ENCODE measurements around the gene PRKCE.

The PRKCE gene

GRCh38 chr2:45833301-45833967, 182.0 kb downstream of the PRKCE start:
- peaks cover 23% of the 10 kb centered on the region for H3K9me3 Mint-ChIP-seq
- DNase-seq (ENCODE audit: low spot score): no peak
- no peak overlapping the region for H3K4me3 Mint-ChIP-seq
- no peaks in the 10 kb centered on the region for H3K27me3 Mint-ChIP-seq (ENCODE audit: low read depth)
- peaks cover 13% of the 10 kb centered on the region for H3K36me3 Mint-ChIP-seq (ENCODE audit: low read depth)
- no peak overlapping the region for H3K27ac Mint-ChIP-seq
- peaks cover 15% of the 10 kb centered on the region for H3K4me1 Mint-ChIP-seq (ENCODE audit: low read depth)

GRCh38 chr2:45833968-45834344, 182.5 kb downstream of the PRKCE start:
- Mint-ChIP-seq H3K9me3 (peaks cover 23% of the 10 kb centered on the region), H3K27ac (no peak overlapping the region), H3K27me3 (ENCODE audit: low read depth) (no peaks in the 10 kb centered on the region), H3K36me3 (ENCODE audit: low read depth) (peaks cover 13% of the 10 kb centered on the region), H3K4me1 (ENCODE audit: low read depth) (peaks cover 19% of the 10 kb centered on the region), H3K4me3 (no peak overlapping the region)
- DNase-seq (ENCODE audit: low spot score): no peak

GRCh38 chr2:45834372-45834771, 182.9 kb downstream of the PRKCE start:
- Mint-ChIP-seq H3K4me1 (ENCODE audit: low read depth) (peaks cover 22% of the 10 kb centered on the region), H3K36me3 (ENCODE audit: low read depth) (peaks cover 11% of the 10 kb centered on the region), H3K27me3 (ENCODE audit: low read depth) (no peaks in the 10 kb centered on the region), H3K9me3 (peaks cover 19% of the 10 kb centered on the region), H3K4me3 (no peak overlapping the region), H3K27ac (no peak overlapping the region)
- DNase-seq (ENCODE audit: low spot score): no peak

GRCh38 chr2:45834858-45835257, 183.4 kb downstream of the PRKCE start:
- no peak overlapping the region for H3K27ac Mint-ChIP-seq
- H3K9me3 Mint-ChIP-seq: peaks cover 17% of the 10 kb centered on the region
- H3K4me3 Mint-ChIP-seq: no peak overlapping the region
- H3K27me3 Mint-ChIP-seq (ENCODE audit: low read depth): no peaks in the 10 kb centered on the region
- no peak for DNase-seq (ENCODE audit: low spot score)
- H3K36me3 Mint-ChIP-seq (ENCODE audit: low read depth): peaks cover 11% of the 10 kb centered on the region
- H3K4me1 Mint-ChIP-seq (ENCODE audit: low read depth): peaks cover 23% of the 10 kb centered on the region

- Mint-ChIP-seq H3K27me3 (ENCODE audit: low read depth) (no peaks in the 10 kb centered on the region), H3K4me3 (no peak overlapping the region), H3K27ac (no peak overlapping the region), H3K4me1 (ENCODE audit: low read depth) (peaks cover 32% of the 10 kb centered on the region), H3K9me3 (peaks cover 3% of the 10 kb centered on the region), H3K36me3 (ENCODE audit: low read depth) (peaks cover 2% of the 10 kb centered on the region)
- no peak for DNase-seq (ENCODE audit: low spot score)
These were observed 184.8 kb downstream of the PRKCE start for GRCh38 chr2:45836316-45836715.

- DNase-seq (ENCODE audit: low spot score): no peak
- Mint-ChIP-seq H3K27ac (no peak overlapping the region), H3K27me3 (ENCODE audit: low read depth) (no peaks in the 10 kb centered on the region), H3K4me3 (no peak overlapping the region), H3K4me1 (ENCODE audit: low read depth) (peaks cover 36% of the 10 kb centered on the region), H3K36me3 (ENCODE audit: low read depth) (no peaks in the 10 kb centered on the region), H3K9me3 (no peaks in the 10 kb centered on the region)
These were observed 185.3 kb downstream of the PRKCE start for GRCh38 chr2:45836740-45837139.

- no peak for DNase-seq (ENCODE audit: low spot score)
- Mint-ChIP-seq H3K9me3 (no peaks in the 10 kb centered on the region), H3K4me1 (ENCODE audit: low read depth) (peaks cover 46% of the 10 kb centered on the region), H3K4me3 (no peak overlapping the region), H3K27ac (no peak overlapping the region), H3K36me3 (ENCODE audit: low read depth) (no peaks in the 10 kb centered on the region), H3K27me3 (ENCODE audit: low read depth) (no peaks in the 10 kb centered on the region)
These were observed 186.4 kb downstream of the PRKCE start for GRCh38 chr2:45837812-45838341.

- Mint-ChIP-seq H3K4me3 (no peak overlapping the region), H3K27me3 (ENCODE audit: low read depth) (no peaks in the 10 kb centered on the region), H3K4me1 (ENCODE audit: low read depth) (peaks cover 56% of the 10 kb centered on the region), H3K9me3 (no peaks in the 10 kb centered on the region), H3K36me3 (ENCODE audit: low read depth) (no peaks in the 10 kb centered on the region), H3K27ac (no peak overlapping the region)
- DNase-seq (ENCODE audit: low spot score): no peak
These were observed 188.2 kb downstream of the PRKCE start for GRCh38 chr2:45839508-45840251.

GRCh38 chr2:45840481-45840880, 189.0 kb downstream of the PRKCE start:
- no peaks in the 10 kb centered on the region for H3K9me3 Mint-ChIP-seq
- H3K36me3 Mint-ChIP-seq (ENCODE audit: low read depth): peaks cover 2% of the 10 kb centered on the region
- H3K27ac Mint-ChIP-seq: no peak overlapping the region
- H3K27me3 Mint-ChIP-seq (ENCODE audit: low read depth): no peaks in the 10 kb centered on the region
- H3K4me3 Mint-ChIP-seq: no peak overlapping the region
- peaks cover 58% of the 10 kb centered on the region for H3K4me1 Mint-ChIP-seq (ENCODE audit: low read depth)
- DNase-seq (ENCODE audit: low spot score): no peak

GRCh38 chr2:45841752-45842407, 190.4 kb downstream of the PRKCE start:
- H3K36me3 Mint-ChIP-seq (ENCODE audit: low read depth): peaks cover 2% of the 10 kb centered on the region
- peak overlapping the region; percentile 58 for H3K27ac Mint-ChIP-seq
- no peak for DNase-seq (ENCODE audit: low spot score)
- H3K4me3 Mint-ChIP-seq: peak overlapping the region; percentile 5
- H3K4me1 Mint-ChIP-seq (ENCODE audit: low read depth): peaks cover 57% of the 10 kb centered on the region
- no peaks in the 10 kb centered on the region for H3K27me3 Mint-ChIP-seq (ENCODE audit: low read depth)
- no peaks in the 10 kb centered on the region for H3K9me3 Mint-ChIP-seq

GRCh38 chr2:45843136-45843535, 191.7 kb downstream of the PRKCE start:
- no peak for DNase-seq (ENCODE audit: low spot score)
- Mint-ChIP-seq H3K4me1 (ENCODE audit: low read depth) (peaks cover 56% of the 10 kb centered on the region), H3K36me3 (ENCODE audit: low read depth) (peaks cover 5% of the 10 kb centered on the region), H3K4me3 (peak overlapping the region; percentile 59), H3K27me3 (ENCODE audit: low read depth) (no peaks in the 10 kb centered on the region), H3K27ac (peak overlapping the region; percentile 84), H3K9me3 (no peaks in the 10 kb centered on the region)

GRCh38 chr2:45844796-45845457, 193.5 kb downstream of the PRKCE start:
- Mint-ChIP-seq H3K4me1 (ENCODE audit: low read depth) (peaks cover 59% of the 10 kb centered on the region), H3K4me3 (peak overlapping the region; percentile 65)

GRCh38 chr2:45845566-45845965, 194.1 kb downstream of the PRKCE start:
- H3K4me1 Mint-ChIP-seq (ENCODE audit: low read depth): peaks cover 62% of the 10 kb centered on the region
- H3K9me3 Mint-ChIP-seq: peaks cover 15% of the 10 kb centered on the region
- DNase-seq (ENCODE audit: low spot score): no peak
- H3K27me3 Mint-ChIP-seq (ENCODE audit: low read depth): no peaks in the 10 kb centered on the region
- H3K27ac Mint-ChIP-seq: no peak overlapping the region
- no peak overlapping the region for H3K4me3 Mint-ChIP-seq
- peaks cover 21% of the 10 kb centered on the region for H3K36me3 Mint-ChIP-seq (ENCODE audit: low read depth)

More at GRCh38 chr2:45844796-45845457, 193.5 kb downstream of the PRKCE start:
- H3K36me3 Mint-ChIP-seq (ENCODE audit: low read depth): peaks cover 15% of the 10 kb centered on the region
- H3K27ac Mint-ChIP-seq: peak overlapping the region; percentile 82
- peaks cover 10% of the 10 kb centered on the region for H3K9me3 Mint-ChIP-seq
- no peak for DNase-seq (ENCODE audit: low spot score)
- no peaks in the 10 kb centered on the region for H3K27me3 Mint-ChIP-seq (ENCODE audit: low read depth)
